Neuronal stem cell (in vitro differentiated cells): ENCODE data around the gene MFAP1.
A peak's percentile ranks its signal among the peaks of the same experiment; 100 is the strongest.

Experiments
- DNase-seq: peaks from one replicate; pipeline ENCODE4 v3.0.0-alpha.2; 2013; ENCODE audit warnings: low spot score
- H2AFZ ChIP-seq: one replicate; pipeline ENCODE4 v1.6.1; 2013; ENCODE audit warnings: mild to moderate bottlenecking, low read length, inconsistent platforms
- H2AK5ac ChIP-seq: 2 replicates; pipeline ENCODE4 v1.6.1; 2013; ENCODE audit warnings: low read depth, mild to moderate bottlenecking, inconsistent platforms, low read length, moderate library complexity, mixed read lengths
- H2BK120ac ChIP-seq: 2 replicates; pipeline ENCODE4 v1.6.1; 2013; ENCODE audit warnings: low read depth, mild to moderate bottlenecking, inconsistent platforms, low read length, moderate library complexity, mixed read lengths
- H2BK12ac ChIP-seq: one replicate; pipeline ENCODE4 v1.6.1; 2013; ENCODE audit warnings: low read length, inconsistent platforms
- H2BK15ac ChIP-seq: 2 replicates; pipeline ENCODE4 v1.6.1; 2013; ENCODE audit warnings: mild to moderate bottlenecking, low read length, inconsistent platforms, mixed read lengths
- H2BK5ac ChIP-seq: one replicate; pipeline ENCODE4 v1.6.1; 2013; ENCODE audit warnings: inconsistent platforms, mild to moderate bottlenecking, low read length, moderate library complexity
- H3K14ac ChIP-seq: one replicate; pipeline ENCODE4 v1.6.1; 2013; ENCODE audit warnings: low read length, inconsistent platforms
- H3K18ac ChIP-seq: 2 replicates; pipeline ENCODE4 v1.6.1; 2013; ENCODE audit warnings: low read length, inconsistent platforms
- H3K23ac ChIP-seq: 2 replicates; pipeline ENCODE4 v1.6.1; 2013; ENCODE audit warnings: low read depth, mild to moderate bottlenecking, mixed read lengths, low read length, inconsistent platforms; ENCODE audit not compliant: poor library complexity
- H3K27ac ChIP-seq: replicated peaks from 3 replicates; pipeline ENCODE4 v1.5.1; 2013; ENCODE audit warnings: low read length, inconsistent platforms
- H3K27me3 ChIP-seq, 3 experiments: 2 replicates each; pipeline ENCODE4 v1.6.1; 2013; ENCODE audit warnings: low read length in 3 of 3, mild to moderate bottlenecking in 2 of 3, inconsistent platforms in 1 of 3, low read depth in 1 of 3, mixed read lengths in 1 of 3, moderate library complexity in 1 of 3; ENCODE audit not compliant: control insufficient read depth in 3 of 3, insufficient read depth in 3 of 3
- H3K36me3 ChIP-seq, 2 donors: replicated peaks in 1 of 2; 2 replicates each; pipeline ENCODE4 v1.6.1; 2013; ENCODE audit warnings: low read length in 2 of 2; ENCODE audit not compliant: control insufficient read depth in 2 of 2, insufficient read depth in 2 of 2
- H3K4ac ChIP-seq: 2 replicates; pipeline ENCODE4 v1.6.1; 2013; ENCODE audit warnings: inconsistent platforms, mild to moderate bottlenecking, low read length, moderate library complexity
- H3K4me1 ChIP-seq, 2 donors: 1 replicate in 1 of 2; 2 replicates in 1 of 2; pipeline ENCODE4 v1.6.1; 2013; ENCODE audit warnings: low read length in 2 of 2, low read depth in 1 of 2; ENCODE audit not compliant: control insufficient read depth in 2 of 2, insufficient read depth in 1 of 2
- H3K4me2 ChIP-seq: one replicate; pipeline ENCODE4 v1.6.1; 2013; ENCODE audit warnings: mild to moderate bottlenecking, low read length, inconsistent platforms; ENCODE audit not compliant: insufficient read depth, poor library complexity, severe bottlenecking
- H3K4me3 ChIP-seq, 2 donors: 2 replicates each; pipeline ENCODE4 v1.5.1; 2013; ENCODE audit warnings: low read length in 2 of 2, mild to moderate bottlenecking in 2 of 2, inconsistent platforms in 1 of 2, moderate library complexity in 1 of 2
- H3K79me1 ChIP-seq: one replicate; pipeline ENCODE4 v1.6.1; 2013; ENCODE audit warnings: low read depth, mild to moderate bottlenecking, inconsistent platforms, low read length, moderate library complexity
- H3K9ac ChIP-seq: one replicate; pipeline ENCODE4 v1.6.1; 2013; ENCODE audit warnings: mild to moderate bottlenecking, low read depth, low read length, inconsistent platforms; ENCODE audit not compliant: poor library complexity
- H3K9me3 ChIP-seq, 2 donors: replicated peaks in 1 of 2; 2 replicates each; pipeline versions ENCODE3 to v1.6.1; 2013; ENCODE audit warnings: low read length in 2 of 2, mild to moderate bottlenecking in 2 of 2, inconsistent platforms in 1 of 2, low read depth in 1 of 2, mixed read lengths in 1 of 2, moderate library complexity in 1 of 2; ENCODE audit not compliant: control insufficient read depth in 2 of 2, insufficient read depth in 1 of 2
- H4K8ac ChIP-seq: one replicate; pipeline ENCODE4 v1.6.1; 2013; ENCODE audit warnings: low read depth, mild to moderate bottlenecking, inconsistent platforms, low read length, moderate library complexity
- H4K91ac ChIP-seq: one replicate; pipeline ENCODE4 v1.6.1; 2013; ENCODE audit warnings: low read length, low read depth, mild to moderate bottlenecking, inconsistent platforms; ENCODE audit not compliant: poor library complexity
- WGBS, 2 donors: extraction: QIAGEN DNeasy Blood & Tissue Kit; methylation state at CpG; one replicate each; pipeline ENCODE4 v1.1.7; 2013; ENCODE audit warnings: missing lambda C conversion rate in 2 of 2, mixed read lengths in 1 of 2; ENCODE audit not compliant: insufficient read length in 2 of 2, insufficient replicate concordance in 1 of 2; ENCODE audit errors: extremely low coverage in 2 of 2; 5-methylcytosine and 5-hydroxymethylcytosine counted together

MFAP1 gene

DNA sequence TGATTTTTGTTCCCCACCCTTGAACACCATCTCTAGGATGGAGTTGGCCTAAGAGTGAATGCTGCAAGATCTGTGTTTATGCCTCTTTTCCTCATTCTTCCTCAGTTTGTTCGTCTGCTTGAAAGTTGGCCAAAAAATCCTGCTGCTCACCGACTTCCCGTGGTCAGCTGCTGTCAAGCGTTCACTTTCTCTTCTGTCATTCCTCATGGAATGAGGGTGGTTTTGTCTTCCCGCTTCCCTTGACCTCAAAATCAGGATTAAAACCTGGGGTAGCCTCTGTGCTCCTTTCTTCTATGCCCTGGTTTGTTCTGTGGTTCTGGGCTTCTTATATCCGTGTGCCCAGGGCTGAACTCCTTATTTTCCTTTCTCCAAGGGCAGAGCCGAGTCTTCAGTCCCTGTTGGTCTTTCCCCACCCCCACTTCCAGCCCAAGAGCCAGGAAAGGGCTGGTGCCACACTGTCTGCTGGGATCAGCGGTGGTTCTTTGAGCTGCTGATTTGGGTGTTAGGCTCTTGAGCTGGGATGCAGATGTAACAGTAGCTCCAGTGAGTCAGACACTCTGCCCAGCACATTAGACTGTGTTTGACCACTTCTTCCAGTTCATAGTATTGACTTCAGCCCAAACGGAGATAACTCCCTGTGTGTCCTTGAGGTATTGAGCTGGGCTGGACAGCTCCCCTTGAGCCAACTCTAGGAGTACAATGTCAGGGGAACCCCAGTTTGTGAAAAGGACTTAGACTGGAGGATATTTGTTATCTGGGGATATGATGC is 30.0 kb downstream of the MFAP1 start:
- no peak overlapping the region for H3K18ac ChIP-seq
- H3K4me2 ChIP-seq: no peak overlapping the region
- no peak overlapping the region for H2BK5ac ChIP-seq
- H2BK120ac ChIP-seq: no peak overlapping the region
- WGBS, 2 donors: no CpG with 5 or more reads among the region's 9 CpGs
- H3K4me3 ChIP-seq: peak overlapping the region in 1 of 2 donors; percentile 5
- H4K91ac ChIP-seq: no peak overlapping the region
- no peak overlapping the region for H4K8ac ChIP-seq
- H3K4ac ChIP-seq: no peak overlapping the region
- H3K4me1 ChIP-seq: peaks cover 9 to 10% of the 10 kb centered on the region in 2 donors
- peaks cover 33 to 60% of the 10 kb centered on the region in 2 donors for H3K36me3 ChIP-seq
- H3K9me3 ChIP-seq: no peaks in the 10 kb centered on the region
- no peak for DNase-seq
- peaks cover 3% of the 10 kb centered on the region for H3K79me1 ChIP-seq
- H2AK5ac ChIP-seq: no peak overlapping the region
- no peak overlapping the region for H2BK15ac ChIP-seq
- no peak overlapping the region for H3K23ac ChIP-seq
- no peak overlapping the region for H2BK12ac ChIP-seq
- H3K27me3 ChIP-seq: no peaks in the 10 kb centered on the region
- H3K14ac ChIP-seq: no peak overlapping the region
- H2AFZ ChIP-seq: no peak overlapping the region
- H3K9ac ChIP-seq: no peak overlapping the region
- no peak overlapping the region for H3K27ac ChIP-seq

- H2AK5ac ChIP-seq: no peak overlapping the region
- H3K9me3 ChIP-seq: no peaks in the 10 kb centered on the region
- no peak overlapping the region for H4K91ac ChIP-seq
- H2BK5ac ChIP-seq: no peak overlapping the region
- no peak overlapping the region for H2BK120ac ChIP-seq
- H3K4me3 ChIP-seq: peak overlapping the region; percentile 94 to 95
- peak overlapping the region; percentile 14 for H3K9ac ChIP-seq
- H4K8ac ChIP-seq: no peak overlapping the region
- H3K4ac ChIP-seq: no peak overlapping the region
- no peak overlapping the region for H2BK12ac ChIP-seq
- no peak overlapping the region for H2BK15ac ChIP-seq
- H3K14ac ChIP-seq: no peak overlapping the region
- no peak overlapping the region for H3K23ac ChIP-seq
- peaks cover 30 to 52% of the 10 kb centered on the region in 2 donors for H3K36me3 ChIP-seq
- H3K18ac ChIP-seq: no peak overlapping the region
- WGBS, 2 donors: no CpG with 5 or more reads among the region's 10 CpGs
- H3K27me3 ChIP-seq: no peaks in the 10 kb centered on the region
- no peak for DNase-seq
- peaks cover 3% of the 10 kb centered on the region for H3K79me1 ChIP-seq
- no peak overlapping the region for H2AFZ ChIP-seq
- no peak overlapping the region for H3K4me2 ChIP-seq
- H3K4me1 ChIP-seq: peaks cover 9 to 10% of the 10 kb centered on the region in 2 donors
- H3K27ac ChIP-seq: no peak overlapping the region
Observed at GRCh38 chr15:43793647-43794046, 30.8 kb downstream of the MFAP1 start.

- DNase-seq: peak; percentile 12
- H4K8ac ChIP-seq: no peak overlapping the region
- H2BK12ac ChIP-seq: no peak overlapping the region
- no peaks in the 10 kb centered on the region for H3K27me3 ChIP-seq
- H3K27ac ChIP-seq: peak overlapping the region; percentile 55
- H3K36me3 ChIP-seq: peaks cover 30 to 47% of the 10 kb centered on the region in 2 donors
- H2AFZ ChIP-seq: peak overlapping the region; percentile 89
- H3K9ac ChIP-seq: peak overlapping the region; percentile 97
- H2BK5ac ChIP-seq: peak overlapping the region; percentile 95
- H3K79me1 ChIP-seq: peaks cover 3% of the 10 kb centered on the region
- no peaks in the 10 kb centered on the region for H3K9me3 ChIP-seq
- H3K23ac ChIP-seq: peak overlapping the region; percentile 1
- H3K4me2 ChIP-seq: peak overlapping the region; percentile 72
- no peak overlapping the region for H4K91ac ChIP-seq
- H3K4me3 ChIP-seq: peak overlapping the region; percentile 94 to 95
- H3K4ac ChIP-seq: peak overlapping the region; percentile 13
- H2AK5ac ChIP-seq: peak overlapping the region; percentile 81
- no peak overlapping the region for H2BK120ac ChIP-seq
- H3K18ac ChIP-seq: peak overlapping the region; percentile 92
- H3K14ac ChIP-seq: peak overlapping the region; percentile 97
- H2BK15ac ChIP-seq: no peak overlapping the region
- no CpG with 5 or more reads among the region's 33 CpGs for WGBS, 2 donors
- H3K4me1 ChIP-seq: peaks cover 9 to 10% of the 10 kb centered on the region in 2 donors
Observed at GRCh38 chr15:43792761-43793476, 31.6 kb downstream of the MFAP1 start.
